ELR (cell line): ENCODE measurements around the gene ACTL8.
A peak's percentile ranks its signal among the peaks of the same experiment; 100 is the strongest.

Source experiments
- DNase-seq: peaks from one replicate; pipeline ENCODE4 v3.0.0-alpha.2; 2015; ENCODE audit warnings: low read depth

ACTL8 gene

GRCh38 chr1:17805869-17806684 lies 50.9 kb downstream of the ACTL8 start:
- no peak for DNase-seq

- DNase-seq = no peak
Measured at GRCh38 chr1:17808816-17809215, 53.7 kb downstream of the ACTL8 start.

- DNase-seq = no peak
Measured at GRCh38 chr1:17810668-17811067, 55.5 kb downstream of the ACTL8 start.

GRCh38 chr1:17816511-17816910 lies 61.4 kb downstream of the ACTL8 start:
- no peak for DNase-seq

- no peak for DNase-seq
Measured at GRCh38 chr1:17819129-17819802, 64.1 kb downstream of the ACTL8 start.

- DNase-seq = no peak
Measured at GRCh38 chr1:17820198-17820597, 65.1 kb downstream of the ACTL8 start.

GRCh38 chr1:17822741-17823426 lies 67.8 kb downstream of the ACTL8 start:
- no peak for DNase-seq

- no peak for DNase-seq
Measured at GRCh38 chr1:17825273-17826164, 70.4 kb downstream of the ACTL8 start.

GRCh38 chr1:17826165-17826488 lies 71.0 kb downstream of the ACTL8 start:
- DNase-seq = peak; percentile 56

- no peak for DNase-seq
Measured at GRCh38 chr1:17828991-17829390, 73.9 kb downstream of the ACTL8 start.

GRCh38 chr1:17829579-17829978 lies 74.4 kb downstream of the ACTL8 start:
- DNase-seq = no peak

- peak; percentile 44 for DNase-seq
Measured at GRCh38 chr1:17831597-17831996, 76.5 kb downstream of the ACTL8 start.

- DNase-seq = no peak
Measured at GRCh38 chr1:17833661-17834501, 78.7 kb downstream of the ACTL8 start.

GRCh38 chr1:17834561-17835100 lies 79.5 kb downstream of the ACTL8 start:
- no peak for DNase-seq

GRCh38 chr1:17837233-17838030 lies 82.3 kb downstream of the ACTL8 start:
- DNase-seq = no peak

GRCh38 chr1:17839641-17840196 lies 84.6 kb downstream of the ACTL8 start:
- DNase-seq = no peak

GRCh38 chr1:17841944-17842343 lies 86.8 kb downstream of the ACTL8 start:
- DNase-seq = no peak

- DNase-seq = no peak
Measured at GRCh38 chr1:17842686-17843085, 87.6 kb downstream of the ACTL8 start.

GRCh38 chr1:17844185-17844826 lies 89.2 kb downstream of the ACTL8 start:
- no peak for DNase-seq
